GM12878 (cell line): ENCODE results near the gene FPR1. TPM values are rescaled to one million over a fixed set of nuclear protein-coding genes. Genes with fewer than 3 reads are reported as not detected.
"Not testable (repeated sequence)": the region's sequence is repeated elsewhere in the genome, so short reads cannot be mapped to it uniquely, and the experiment has no call there.

Experiments
- ATAC-seq: fragments of 200-7000 bp; cut with Tn5 transposase; 3 replicates; pipeline ENCODE4 v1.9.1; 2020; ENCODE audit warnings: mild to moderate bottlenecking, moderate library complexity
- BruUV-seq: library from RNA; stranded (reverse); fragments of 400-500 nt; replicated peaks from 2 replicates; lab custom pipeline; 2021; lab: Mats Ljungman, UMichigan
- CTCF ChIA-PET: fragments of 300-600 bp; sonication (Branson Sonifier 250); formaldehyde crosslinking; extraction: SDS; loops from one replicate; lab custom pipeline; 2021; ENCODE audit warnings: inconsistent platforms; lab: Yijun Ruan, JAX
- POLR2A ChIA-PET: fragments of 350-600 bp; formaldehyde crosslinking; extraction: SDS; loops from one replicate; lab custom pipeline; 2021; ENCODE audit warnings: inconsistent platforms; lab: Charles Lee
- RAD21 ChIA-PET: fragments of 300-600 bp; sonication (Branson Sonifier 250); formaldehyde crosslinking; loops from one replicate; lab custom pipeline; 2023; ENCODE audit warnings: antibody characterized with exemption; ENCODE audit not compliant: unreplicated experiment; lab: Charles Lee
- SMC1A ChIA-PET: fragments of 300-600 bp; sonication (Branson Sonifier 250); formaldehyde crosslinking; loops from one replicate; lab custom pipeline; 2023; ENCODE audit not compliant: unreplicated experiment, uncharacterized antibody; lab: Charles Lee
- DNase-seq: peaks from one replicate; pipeline ENCODE4 v3.0.0-alpha.2; 2011; ENCODE audit warnings: low read depth, low spot score
- FAIRE-seq: peaks from 3 replicates; lab custom pipeline; 2011; peaks lifted over from hg19 to GRCh38; lab: Jason Lieb, UNC
- H2AFZ ChIP-seq: 2 replicates; pipeline ENCODE4 v1.6.0; 2011; ENCODE audit warnings: low read depth, low read length, control low read depth; ENCODE audit not compliant: control insufficient read depth
- H3K27ac ChIP-seq: 2 replicates; pipeline ENCODE4 v1.5.1; 2011; ENCODE audit warnings: control low read depth; ENCODE audit not compliant: control insufficient read depth, insufficient read depth
- H3K27me3 ChIP-seq, 2 experiments: replicated peaks in 1 of 2; 2 replicates each; pipeline versions ENCODE4 v1.6.0 to v1.6.1; 2011; ENCODE audit warnings: low read length in 1 of 2; ENCODE audit not compliant: control insufficient read depth in 2 of 2, insufficient read depth in 2 of 2
- H3K36me3 ChIP-seq, 2 experiments: 2 replicates each; pipeline ENCODE4 v1.5.1; 2011; ENCODE audit warnings: low read length in 1 of 2; ENCODE audit not compliant: control insufficient read depth in 2 of 2, insufficient read depth in 2 of 2
- H3K4me1 ChIP-seq: 2 replicates; pipeline ENCODE4 v1.6.1; 2011; ENCODE audit warnings: mild to moderate bottlenecking, low read length, moderate library complexity, mixed read lengths; ENCODE audit not compliant: control insufficient read depth, insufficient read depth
- H3K4me2 ChIP-seq: 2 replicates; pipeline ENCODE4 v1.6.0; 2011; ENCODE audit warnings: control low read depth; ENCODE audit not compliant: control insufficient read depth, insufficient read depth
- H3K4me3 ChIP-seq: fragments of 200-600 bp; sonication (generic); 2 replicates; pipeline ENCODE4 v1.5.1; 2016
- H3K79me2 ChIP-seq: 2 replicates; pipeline ENCODE4 v1.6.0; 2011; ENCODE audit warnings: low read length; ENCODE audit not compliant: control insufficient read depth, insufficient read depth
- H3K9ac ChIP-seq: 2 replicates; pipeline ENCODE4 v1.8.0; 2011; ENCODE audit warnings: low read length, control low read depth, mixed read lengths; ENCODE audit not compliant: control insufficient read depth, insufficient read depth
- H3K9me3 ChIP-seq: replicated peaks from 3 replicates; pipeline ENCODE4 v1.5.1; 2011; ENCODE audit warnings: mild to moderate bottlenecking, low read length; ENCODE audit not compliant: control insufficient read depth, insufficient read depth
- H4K20me1 ChIP-seq: 2 replicates; pipeline ENCODE4 v1.6.0; 2011; ENCODE audit not compliant: control insufficient read depth, insufficient read depth
- ATF7 ChIP-seq: fragments of 450-650 bp; IDR thresholded peaks from 2 replicates; pipeline ENCODE4 v1.6.1; 2016; ENCODE audit warnings: low read depth, mild to moderate bottlenecking
- EED ChIP-seq: sonication (generic); IDR thresholded peaks from 2 replicates; pipeline ENCODE4 v1.6.1; 2016; ENCODE audit warnings: antibody characterized with exemption, low read depth
- LARP7 ChIP-seq: fragments of 450-650 bp; IDR thresholded peaks from 2 replicates; pipeline ENCODE4 v1.6.1; 2017; ENCODE audit warnings: mild to moderate bottlenecking
- NBN ChIP-seq: fragments of 450-650 bp; IDR thresholded peaks from 2 replicates; pipeline ENCODE4 v1.6.1; 2016
- NR2F1 ChIP-seq: fragments of 450-650 bp; conservative IDR thresholded peaks from 2 replicates; pipeline ENCODE4 v1.6.1; 2017; ENCODE audit warnings: mild to moderate bottlenecking
- POU2F2 ChIP-seq: IDR thresholded peaks from 3 replicates; pipeline ENCODE4 v1.6.1; 2011; ENCODE audit warnings: low read depth, mild to moderate bottlenecking, low read length, borderline replicate concordance
- SMC3 ChIP-seq: IDR thresholded peaks from 2 replicates; pipeline ENCODE4 v1.6.1; 2011; ENCODE audit warnings: low read length, improper control_type of control experiment, borderline replicate concordance
- STAT1 ChIP-seq: fragments of 450-650 bp; conservative IDR thresholded peaks from 2 replicates; pipeline ENCODE4 v1.6.1; 2014; ENCODE audit warnings: antibody characterized with exemption, mild to moderate bottlenecking
- TBL1XR1 ChIP-seq: IDR thresholded peaks from 2 replicates; pipeline ENCODE4 v1.6.1; 2012; ENCODE audit warnings: low read depth, low read length, improper control_type of control experiment
- ZNF207 ChIP-seq: fragments of 450-650 bp; IDR thresholded peaks from 2 replicates; pipeline ENCODE4 v1.6.1; 2014; ENCODE audit warnings: antibody characterized with exemption, mild to moderate bottlenecking, borderline replicate concordance
- ZNF384 ChIP-seq: IDR thresholded peaks from 2 replicates; pipeline ENCODE4 v1.6.1; 2012; ENCODE audit warnings: low read depth, mild to moderate bottlenecking, low read length, improper control_type of control experiment, borderline replicate concordance
- WGBS: methylation state at CpG from one replicate; pipeline ENCODE4 v1.1.6; 2016; ENCODE audit warnings: low lambda C conversion rate; ENCODE audit not compliant: insufficient replicate concordance, insufficient coverage; ENCODE audit errors: missing lambda C conversion rate; 5-methylcytosine and 5-hydroxymethylcytosine counted together
- in situ Hi-C: fragments of 300-500 bp; cut with MboI; formaldehyde crosslinking; loops from 9 replicates; pipeline ENCODE4 v1.14.3; 2018; ENCODE audit warnings: mixed read lengths
- intact Hi-C: fragments of 100-400 bp; cut with micrococcal nuclease; formaldehyde crosslinking; loops from one replicate; pipeline ENCODE4 v1.14.2; 2022; ENCODE audit not compliant: unreplicated experiment
- polyA plus RNA-seq, 11 experiments: library from polyadenylated mRNA; depleted of rRNA in 4 of 11; unstranded in 6 of 11; stranded (reverse) in 5 of 11; fragments of >200 nt; fragmentation: Nextera tagmentation in 4 of 11; fragmentation: Illumina TruSeq in 1 of 11; extraction: Ambion mirVana in 4 of 11; extraction: Trizol in 1 of 11; gene quantifications; 1 replicate in 1 of 11; 2 replicates in 10 of 11; pipeline versions ENCODE4 v1.2.1 to v1.2.3, GENCODE V29; 2011 to 2016; ENCODE audit warnings: inconsistent platforms in 2 of 11, missing spikeins in 2 of 11, low read depth in 1 of 11
- total RNA-seq, 4 experiments: library from RNA; depleted of rRNA in 3 of 4; stranded (reverse); fragments of >200 nt in 3 of 4; fragmentation: Illumina TruSeq in 1 of 4; extraction: Trizol in 1 of 4; gene quantifications; 2 replicates each; pipeline versions ENCODE4 v1.2.1 to v1.2.3, GENCODE V29; 2013 to 2021
- TF ChIP-seq, protein P1 (sequence below): fragments of 450-650 bp; IDR thresholded peaks from 2 replicates; pipeline ENCODE4 v1.6.1; 2014; ENCODE audit warnings: mild to moderate bottlenecking
- TF ChIP-seq, protein P2 (sequence below): fragments of 450-650 bp; IDR thresholded peaks from 2 replicates; pipeline ENCODE4 v1.6.1; 2017; ENCODE audit warnings: mild to moderate bottlenecking, moderate library complexity

The FPR1 gene
- total and polyA plus RNA-seq, 10 of the 15 experiments (the other 5 are each of a cell fraction or from before 2014, with no cell fraction given): not detected

DNA sequence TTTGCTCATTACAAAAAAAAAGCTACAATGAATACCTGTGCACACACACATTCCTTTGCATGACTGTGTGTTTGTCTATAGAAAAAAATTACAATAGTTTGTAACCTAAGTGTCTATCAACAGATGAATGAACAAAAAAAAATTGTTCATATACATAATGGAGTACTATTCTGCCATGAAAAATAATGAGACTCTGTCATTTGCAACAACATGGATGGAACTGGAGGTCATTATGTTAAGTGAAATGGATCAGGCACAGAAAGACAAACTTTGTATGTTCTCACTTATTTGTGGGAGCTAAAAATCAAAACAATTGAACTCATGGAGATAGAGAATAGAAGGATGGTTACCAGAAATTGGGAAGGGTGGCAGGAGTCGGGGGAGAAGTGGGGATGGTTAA is 24.9 kb upstream of the FPR1 start:
- H2AFZ ChIP-seq, H3K9ac ChIP-seq, DNase-seq, FAIRE-seq, H3K79me2 ChIP-seq, in situ Hi-C loops, H3K4me2 ChIP-seq, H3K27me3 ChIP-seq, ATAC-seq, intact Hi-C loops, H3K36me3 ChIP-seq, H3K4me1 ChIP-seq, H3K9me3 ChIP-seq, H3K27ac ChIP-seq, H3K4me3 ChIP-seq, BruUV-seq, H4K20me1 ChIP-seq, POLR2A ChIA-PET, RAD21 ChIA-PET: not testable (repeated sequence)
- 71% methylated on average over 1 of the region's 1 CpG for whole genome bisulfite sequencing
- SMC1A ChIA-PET: interaction anchor here (1.6 kb wide), 1 partner anchor 35 kb away, joined by 6 read pairs; no protein-coding TSS in a partner anchor
- CTCF ChIA-PET: interaction anchor here (1.1 to 2.3 kb wide), 4 partner anchors 8 to 119 kb away, joined by 3 to 11 read pairs (median 6); no protein-coding TSS in a partner anchor

DNA sequence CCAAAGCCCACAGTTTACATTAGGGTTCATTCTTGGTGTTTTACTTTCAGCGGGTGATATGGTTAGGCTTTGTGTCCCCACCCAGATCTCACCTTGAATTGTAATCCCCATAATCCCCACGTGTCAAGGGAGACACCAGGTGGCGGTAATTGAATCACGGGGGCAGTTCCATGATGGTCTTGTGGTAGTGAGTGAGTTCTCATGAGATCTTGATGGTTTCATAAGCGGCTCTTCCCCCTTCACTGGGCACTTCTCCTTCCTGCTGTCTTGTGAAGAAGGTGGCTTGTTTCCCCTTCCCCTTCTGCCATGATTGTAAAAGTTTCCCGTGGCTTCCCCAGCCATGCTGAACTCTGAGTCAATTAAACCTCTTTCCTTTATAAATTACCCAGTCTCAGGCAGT is 21.3 kb upstream of the FPR1 start:
- BruUV-seq: no TSS peak
- WGBS: 12% methylated on average over 6 of the region's 6 CpGs
- DNase-seq (no peak), FAIRE-seq (no peak), ATAC-seq (no peak)
- Histone ChIP-seq H3K36me3 (no peaks in the 10 kb centered on the region), H3K9ac (no peak overlapping the region), H2AFZ (no peak overlapping the region), H3K79me2 (no peaks in the 10 kb centered on the region), H3K4me2 (no peak overlapping the region), H3K9me3 (no peaks in the 10 kb centered on the region; the same call in 2 of the 3 replicates), H3K4me3 (no peak overlapping the region), H3K27ac (no peak overlapping the region), H3K4me1 (no peaks in the 10 kb centered on the region; the same call in 1 of the 2 replicates), H3K27me3 (no peaks in the 10 kb centered on the region), H4K20me1 (no peaks in the 10 kb centered on the region)
- in situ Hi-C loops (no loop called here), intact Hi-C loops (no loop called here)
- ChIA-PET CTCF (no interaction called here), POLR2A (no interaction called here), RAD21 (no interaction called here), SMC1A (no interaction called here)
- TF ChIP-seq EED: no peak
- TF ChIP-seq, protein P1, sequence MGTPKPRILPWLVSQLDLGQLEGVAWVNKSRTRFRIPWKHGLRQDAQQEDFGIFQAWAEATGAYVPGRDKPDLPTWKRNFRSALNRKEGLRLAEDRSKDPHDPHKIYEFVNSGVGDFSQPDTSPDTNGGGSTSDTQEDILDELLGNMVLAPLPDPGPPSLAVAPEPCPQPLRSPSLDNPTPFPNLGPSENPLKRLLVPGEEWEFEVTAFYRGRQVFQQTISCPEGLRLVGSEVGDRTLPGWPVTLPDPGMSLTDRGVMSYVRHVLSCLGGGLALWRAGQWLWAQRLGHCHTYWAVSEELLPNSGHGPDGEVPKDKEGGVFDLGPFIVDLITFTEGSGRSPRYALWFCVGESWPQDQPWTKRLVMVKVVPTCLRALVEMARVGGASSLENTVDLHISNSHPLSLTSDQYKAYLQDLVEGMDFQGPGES: no peak
- TF ChIP-seq, protein P2, sequence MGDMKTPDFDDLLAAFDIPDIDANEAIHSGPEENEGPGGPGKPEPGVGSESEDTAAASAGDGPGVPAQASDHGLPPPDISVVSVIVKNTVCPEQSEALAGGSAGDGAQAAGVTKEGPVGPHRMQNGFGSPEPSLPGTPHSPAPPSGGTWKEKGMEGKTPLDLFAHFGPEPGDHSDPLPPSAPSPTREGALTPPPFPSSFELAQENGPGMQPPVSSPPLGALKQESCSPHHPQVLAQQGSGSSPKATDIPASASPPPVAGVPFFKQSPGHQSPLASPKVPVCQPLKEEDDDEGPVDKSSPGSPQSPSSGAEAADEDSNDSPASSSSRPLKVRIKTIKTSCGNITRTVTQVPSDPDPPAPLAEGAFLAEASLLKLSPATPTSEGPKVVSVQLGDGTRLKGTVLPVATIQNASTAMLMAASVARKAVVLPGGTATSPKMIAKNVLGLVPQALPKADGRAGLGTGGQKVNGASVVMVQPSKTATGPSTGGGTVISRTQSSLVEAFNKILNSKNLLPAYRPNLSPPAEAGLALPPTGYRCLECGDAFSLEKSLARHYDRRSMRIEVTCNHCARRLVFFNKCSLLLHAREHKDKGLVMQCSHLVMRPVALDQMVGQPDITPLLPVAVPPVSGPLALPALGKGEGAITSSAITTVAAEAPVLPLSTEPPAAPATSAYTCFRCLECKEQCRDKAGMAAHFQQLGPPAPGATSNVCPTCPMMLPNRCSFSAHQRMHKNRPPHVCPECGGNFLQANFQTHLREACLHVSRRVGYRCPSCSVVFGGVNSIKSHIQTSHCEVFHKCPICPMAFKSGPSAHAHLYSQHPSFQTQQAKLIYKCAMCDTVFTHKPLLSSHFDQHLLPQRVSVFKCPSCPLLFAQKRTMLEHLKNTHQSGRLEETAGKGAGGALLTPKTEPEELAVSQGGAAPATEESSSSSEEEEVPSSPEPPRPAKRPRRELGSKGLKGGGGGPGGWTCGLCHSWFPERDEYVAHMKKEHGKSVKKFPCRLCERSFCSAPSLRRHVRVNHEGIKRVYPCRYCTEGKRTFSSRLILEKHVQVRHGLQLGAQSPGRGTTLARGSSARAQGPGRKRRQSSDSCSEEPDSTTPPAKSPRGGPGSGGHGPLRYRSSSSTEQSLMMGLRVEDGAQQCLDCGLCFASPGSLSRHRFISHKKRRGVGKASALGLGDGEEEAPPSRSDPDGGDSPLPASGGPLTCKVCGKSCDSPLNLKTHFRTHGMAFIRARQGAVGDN: no peak
- TF ChIP-seq LARP7: no peak
- TF ChIP-seq STAT1: no peak
- TF ChIP-seq NBN: no peak
- TF ChIP-seq NR2F1: no peak
- TF ChIP-seq ATF7: no peak
- TF ChIP-seq SMC3: no peak
- TF ChIP-seq ZNF207: no peak
- TF ChIP-seq ZNF384: no peak
- no peak for TF ChIP-seq POU2F2
- no peak for TF ChIP-seq TBL1XR1
